IPS-20b (cell line): ENCODE measurements around the gene FERMT1.
A peak's percentile ranks its signal among the peaks of the same experiment; 100 is the strongest.

Experiments
- H3K27ac ChIP-seq: one replicate; pipeline ENCODE4 v1.5.1; 2013; ENCODE audit warnings: low read length
- H3K27me3 ChIP-seq: 2 replicates; pipeline ENCODE4 v1.6.1; 2013; ENCODE audit warnings: mild to moderate bottlenecking, low read length, inconsistent platforms; ENCODE audit not compliant: insufficient read depth
- H3K36me3 ChIP-seq: 2 replicates; pipeline ENCODE4 v1.6.1; 2013; ENCODE audit warnings: low read depth, mild to moderate bottlenecking, inconsistent platforms, low read length, moderate library complexity; ENCODE audit not compliant: insufficient read depth
- H3K4me1 ChIP-seq: 2 replicates; pipeline ENCODE4 v1.6.1; 2013; ENCODE audit warnings: mild to moderate bottlenecking, control low read depth, inconsistent platforms, low read length, moderate library complexity; ENCODE audit not compliant: insufficient read depth
- H3K4me3 ChIP-seq: 2 replicates; pipeline ENCODE4 v1.5.1; 2013; ENCODE audit warnings: mild to moderate bottlenecking, low read length, inconsistent platforms
- H3K9ac ChIP-seq: 2 replicates; pipeline ENCODE4 v1.6.1; 2013; ENCODE audit warnings: low read depth, mild to moderate bottlenecking, inconsistent platforms, low read length, moderate library complexity
- H3K9me3 ChIP-seq: 2 replicates; pipeline ENCODE4 v1.6.1; 2013; ENCODE audit warnings: mild to moderate bottlenecking, low read depth, low read length, inconsistent platforms; ENCODE audit not compliant: insufficient read depth

The FERMT1 gene

DNA sequence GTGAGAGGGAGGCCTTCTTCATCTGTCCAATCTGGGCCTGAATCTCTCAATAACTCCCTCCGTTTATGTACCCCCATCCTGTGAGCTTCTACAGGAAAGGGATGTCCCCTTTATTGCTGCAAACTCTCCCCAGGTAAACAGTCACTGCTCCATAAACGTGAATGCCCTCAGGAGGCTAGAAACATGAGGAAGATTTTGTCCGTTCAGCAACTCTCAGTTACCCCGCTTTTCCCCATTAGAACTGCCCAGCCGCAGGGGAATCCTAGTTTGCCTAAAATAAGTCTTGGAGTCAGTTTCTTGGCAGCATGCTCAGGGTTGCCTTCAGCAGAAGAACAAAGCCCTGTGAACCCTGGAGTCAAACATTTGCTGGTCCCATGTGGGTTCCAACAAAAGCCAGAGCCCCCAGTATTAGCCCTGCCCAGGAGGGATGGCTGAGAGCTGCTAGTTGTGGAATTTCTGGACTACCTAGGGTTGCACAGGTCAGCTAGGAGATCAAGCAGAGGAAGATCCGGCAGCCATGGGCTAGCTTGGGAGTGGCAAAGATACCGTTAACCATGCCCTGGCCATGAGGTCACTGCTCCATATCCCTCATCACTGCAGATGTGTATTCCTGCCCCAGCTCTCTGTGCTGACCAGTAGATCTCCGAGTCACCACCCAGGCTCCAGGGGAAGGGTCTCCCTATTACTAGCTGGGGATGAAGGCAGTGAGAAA, 69.6 kb downstream of the FERMT1 start:
- H3K27ac ChIP-seq = no peak overlapping the region
- no peak overlapping the region for H3K9ac ChIP-seq
- H3K4me1 ChIP-seq = 0 out of 2 replicates have a peak, but pooled peaks cover 7% of the 10 kb centered on the region
- no peaks in the 10 kb centered on the region for H3K9me3 ChIP-seq
- H3K36me3 ChIP-seq = no peaks in the 10 kb centered on the region
- peak overlapping the region; percentile 66 for H3K4me3 ChIP-seq
- H3K27me3 ChIP-seq = peaks cover 64% of the 10 kb centered on the region

DNA sequence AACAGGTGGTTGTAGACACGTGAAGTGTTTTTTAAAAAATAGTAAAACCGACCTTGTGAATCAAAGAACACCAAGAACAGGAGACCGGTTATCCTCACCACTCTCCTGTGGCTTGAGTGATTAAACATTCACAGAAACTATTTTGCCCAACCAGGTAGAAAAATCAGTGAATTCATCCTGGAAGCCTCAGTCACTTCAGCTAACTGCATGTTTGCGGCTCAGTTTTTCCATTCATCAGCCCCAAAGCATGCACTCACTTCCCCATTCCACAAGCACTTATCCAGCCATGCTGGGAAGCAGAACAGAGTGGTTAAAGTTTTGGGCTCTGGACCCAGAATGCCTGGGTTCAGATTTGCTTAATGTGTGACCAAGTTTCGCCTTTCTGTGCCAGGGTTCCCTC, 71.3 kb downstream of the FERMT1 start:
- H3K9me3 ChIP-seq = no peaks in the 10 kb centered on the region
- peak overlapping the region; percentile 66 for H3K4me3 ChIP-seq
- H3K27ac ChIP-seq = no peak overlapping the region
- 0 out of 2 replicates have a peak, but pooled peaks cover 7% of the 10 kb centered on the region for H3K4me1 ChIP-seq
- H3K36me3 ChIP-seq = no peaks in the 10 kb centered on the region
- no peak overlapping the region for H3K9ac ChIP-seq
- H3K27me3 ChIP-seq = peaks cover 64% of the 10 kb centered on the region

- no peaks in the 10 kb centered on the region for H3K4me1 ChIP-seq
- no peak overlapping the region for H3K4me3 ChIP-seq
- no peak overlapping the region for H3K9ac ChIP-seq
- peaks cover 48% of the 10 kb centered on the region for H3K27me3 ChIP-seq
- no peaks in the 10 kb centered on the region for H3K36me3 ChIP-seq
- H3K9me3 ChIP-seq = no peaks in the 10 kb centered on the region
- no peak overlapping the region for H3K27ac ChIP-seq
These were observed 74.4 kb downstream of the FERMT1 start for GRCh38 chr20:6048391-6048790.

- H3K4me1 ChIP-seq = no peaks in the 10 kb centered on the region
- no peaks in the 10 kb centered on the region for H3K9me3 ChIP-seq
- no peak overlapping the region for H3K9ac ChIP-seq
- no peaks in the 10 kb centered on the region for H3K36me3 ChIP-seq
- no peak overlapping the region for H3K4me3 ChIP-seq
- H3K27me3 ChIP-seq = peaks cover 28% of the 10 kb centered on the region
- H3K27ac ChIP-seq = no peak overlapping the region
These were observed 76.4 kb downstream of the FERMT1 start for GRCh38 chr20:6046432-6046831.

DNA sequence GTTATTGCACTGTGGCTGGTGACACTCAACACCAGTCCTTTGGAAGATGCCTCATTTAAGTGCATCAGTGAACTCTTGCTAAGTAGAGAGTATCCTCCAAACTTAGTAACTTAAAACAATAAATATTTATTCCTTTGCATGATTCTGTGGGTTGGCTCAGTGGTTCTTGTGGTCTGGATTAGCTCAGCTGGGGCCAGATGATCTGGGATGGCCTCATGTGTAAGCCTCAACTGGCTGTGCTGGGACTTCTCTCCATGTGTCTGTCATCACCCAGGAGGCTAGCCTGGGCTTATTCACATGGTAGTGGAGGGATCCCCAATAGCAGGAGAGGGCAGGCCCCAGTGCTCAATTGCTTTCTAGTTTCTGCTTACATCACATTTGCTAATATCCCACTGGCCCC, 77.3 kb downstream of the FERMT1 start:
- H3K9me3 ChIP-seq = no peaks in the 10 kb centered on the region
- peaks cover 19% of the 10 kb centered on the region for H3K27me3 ChIP-seq
- H3K4me1 ChIP-seq = no peaks in the 10 kb centered on the region
- no peak overlapping the region for H3K27ac ChIP-seq
- H3K4me3 ChIP-seq = no peak overlapping the region
- H3K9ac ChIP-seq = no peak overlapping the region
- H3K36me3 ChIP-seq = peaks cover 3% of the 10 kb centered on the region; the same call in 1 of the 2 replicates

- no peak overlapping the region for H3K4me3 ChIP-seq
- H3K9ac ChIP-seq = no peak overlapping the region
- no peaks in the 10 kb centered on the region for H3K4me1 ChIP-seq
- H3K27ac ChIP-seq = no peak overlapping the region
- H3K27me3 ChIP-seq = peaks cover 6% of the 10 kb centered on the region; the same call in 1 of the 2 replicates
- H3K36me3 ChIP-seq = peaks cover 17% of the 10 kb centered on the region; the same call in 1 of the 2 replicates
- H3K9me3 ChIP-seq = no peaks in the 10 kb centered on the region
These were observed 78.7 kb downstream of the FERMT1 start for GRCh38 chr20:6044115-6044514.

GRCh38 chr20:6041808-6042265, 81.0 kb downstream of the FERMT1 start:
- Histone ChIP-seq H3K9me3 (no peaks in the 10 kb centered on the region), H3K27me3 (no peaks in the 10 kb centered on the region), H3K9ac (no peak overlapping the region), H3K27ac (no peak overlapping the region), H3K4me3 (no peak overlapping the region), H3K36me3 (peaks cover 37% of the 10 kb centered on the region), H3K4me1 (no peaks in the 10 kb centered on the region; the same call in 1 of the 2 replicates)

DNA sequence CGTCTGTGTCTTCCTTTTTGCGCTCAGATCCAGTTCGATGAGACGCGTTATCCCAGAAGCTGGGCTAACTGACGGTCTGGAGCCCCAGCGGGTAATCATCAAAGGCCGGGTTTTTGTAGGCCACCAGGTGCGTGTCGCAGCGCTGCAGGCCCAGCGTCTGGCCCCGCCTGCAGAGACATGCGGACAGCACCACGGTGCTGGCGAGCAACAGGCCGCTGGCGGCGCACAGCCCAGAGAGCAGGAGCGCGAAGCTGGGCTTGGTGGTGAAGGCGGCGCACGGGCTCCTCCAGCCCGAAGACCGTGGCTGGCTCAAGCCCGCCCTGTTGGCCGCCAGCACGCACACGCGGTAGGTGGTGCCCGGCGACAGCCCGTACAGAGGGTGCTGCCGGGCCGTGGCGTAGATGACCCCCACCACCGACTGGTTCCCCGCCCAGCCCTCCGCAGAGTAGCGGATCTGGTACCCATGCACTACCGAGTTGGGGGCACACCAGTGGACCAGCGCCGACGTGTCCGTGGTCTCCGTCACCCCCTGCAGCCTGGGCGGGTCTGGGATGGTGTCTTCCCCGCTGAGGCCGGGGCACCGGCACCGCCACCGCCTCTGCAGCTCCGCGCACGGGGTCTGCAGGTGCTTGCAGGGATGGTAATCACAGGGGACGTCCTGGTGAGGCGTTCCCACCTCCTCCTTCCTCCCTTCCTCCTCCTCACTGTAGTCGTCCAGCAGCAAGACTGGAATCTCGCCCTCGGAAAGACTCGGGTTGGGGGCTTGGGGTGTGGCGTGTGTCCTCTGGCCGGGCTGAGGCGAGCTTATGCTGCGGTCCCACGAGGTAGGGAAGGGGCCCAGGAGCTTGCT, 81.6 kb downstream of the FERMT1 start:
- Histone ChIP-seq H3K36me3 (peaks cover 44% of the 10 kb centered on the region), H3K4me3 (no peak overlapping the region), H3K9me3 (no peaks in the 10 kb centered on the region), H3K27ac (no peak overlapping the region), H3K4me1 (no peaks in the 10 kb centered on the region; the same call in 1 of the 2 replicates), H3K27me3 (no peaks in the 10 kb centered on the region), H3K9ac (no peak overlapping the region)

- no peak overlapping the region for H3K27ac ChIP-seq
- H3K36me3 ChIP-seq = peaks cover 47% of the 10 kb centered on the region
These were observed 82.3 kb downstream of the FERMT1 start for GRCh38 chr20:6040540-6040939.

DNA sequence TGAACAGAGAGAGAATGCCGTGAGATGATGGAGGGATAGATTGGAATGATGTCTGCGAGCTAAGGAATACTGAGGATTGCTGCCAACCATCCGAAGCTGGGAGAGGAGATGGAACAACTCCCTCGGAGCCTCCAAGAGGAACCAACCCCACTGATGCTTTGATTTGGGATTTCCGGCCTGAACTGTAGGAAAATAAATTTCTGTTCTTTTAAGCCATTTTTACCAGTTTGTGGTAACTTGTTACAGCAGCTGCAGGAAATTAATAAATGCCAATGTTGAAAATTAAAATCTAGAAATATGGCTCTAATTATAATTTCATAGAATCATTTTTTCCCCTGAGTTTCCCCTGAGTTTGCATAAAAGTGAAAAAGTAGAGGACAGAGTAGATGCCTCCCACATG, 83.1 kb downstream of the FERMT1 start:
- Histone ChIP-seq H3K4me3 (no peak overlapping the region), H3K9me3 (no peaks in the 10 kb centered on the region), H3K27ac (no peak overlapping the region), H3K27me3 (no peaks in the 10 kb centered on the region), H3K9ac (no peak overlapping the region), H3K4me1 (no peaks in the 10 kb centered on the region; the same call in 1 of the 2 replicates), H3K36me3 (peaks cover 54% of the 10 kb centered on the region)

More at GRCh38 chr20:6040540-6040939, 82.3 kb downstream of the FERMT1 start:
- H3K4me3 ChIP-seq = no peak overlapping the region
- no peak overlapping the region for H3K9ac ChIP-seq
- no peaks in the 10 kb centered on the region for H3K27me3 ChIP-seq
- no peaks in the 10 kb centered on the region; the same call in 1 of the 2 replicates for H3K4me1 ChIP-seq
- no peaks in the 10 kb centered on the region for H3K9me3 ChIP-seq

DNA sequence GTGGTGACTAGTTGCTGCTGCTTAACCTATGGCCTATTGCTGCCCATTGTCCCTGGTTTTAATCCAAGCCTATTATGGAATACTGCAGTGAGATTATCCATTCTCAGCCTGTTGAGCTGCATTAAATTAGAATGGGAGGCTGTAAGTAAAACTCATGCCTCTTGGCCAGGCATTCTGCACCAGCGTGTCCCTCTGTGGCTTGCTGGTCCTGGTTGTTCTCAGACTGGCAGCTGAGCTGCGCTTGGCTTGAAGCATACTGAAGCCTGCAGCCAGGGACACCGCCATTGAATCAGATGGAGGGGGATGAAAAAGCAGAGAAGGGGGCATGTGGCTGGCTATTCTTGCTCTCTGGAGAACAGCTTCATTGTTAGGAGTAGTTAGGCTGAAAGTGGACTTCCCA, 84.6 kb downstream of the FERMT1 start:
- H3K27ac ChIP-seq = no peak overlapping the region
- no peak overlapping the region for H3K9ac ChIP-seq
- no peaks in the 10 kb centered on the region; the same call in 1 of the 2 replicates for H3K4me1 ChIP-seq
- H3K4me3 ChIP-seq = no peak overlapping the region
- no peaks in the 10 kb centered on the region for H3K27me3 ChIP-seq
- H3K9me3 ChIP-seq = no peaks in the 10 kb centered on the region
- peaks cover 69% of the 10 kb centered on the region for H3K36me3 ChIP-seq
